T-helper 17 cell (primary cell): ENCODE measurements around the gene DENND5A. TPM values are rescaled to one million over a fixed set of nuclear protein-coding genes. Genes with fewer than 3 reads are reported as not detected.
"Not testable (repeated sequence)": the region's sequence is repeated elsewhere in the genome, so short reads cannot be mapped to it uniquely, and the experiment has no call there.

Source experiments
- ATAC-seq: fragments of 150-1000 bp; cut with Tn5 transposase; 2 replicates; pipeline ENCODE4 v1.10.0; 2021; ENCODE audit warnings: mild to moderate bottlenecking, moderate library complexity
- DNase-seq, 3 donors: peaks; one replicate each; pipeline versions ENCODE4 v3.0.0 to v3.0.0-alpha.2; 2020 to 2021
- H3K9me3 ChIP-seq: one replicate; pipeline ENCODE4 v1.7.0; 2013; ENCODE audit warnings: low read length, mild to moderate bottlenecking; ENCODE audit not compliant: control insufficient read depth, poor library complexity, severe bottlenecking
- H3K27ac Mint-ChIP-seq: one replicate; pipeline ENCODE4 v1.8.0; 2022; ENCODE audit warnings: mild to moderate bottlenecking, moderate library complexity, mixed read lengths
- H3K27me3 Mint-ChIP-seq: one replicate; pipeline ENCODE4 v1.8.0; 2022; ENCODE audit warnings: mixed read lengths
- H3K36me3 Mint-ChIP-seq: one replicate; pipeline ENCODE4 v1.8.0; 2022; ENCODE audit warnings: low read depth, mixed read lengths
- H3K4me1 Mint-ChIP-seq: one replicate; pipeline ENCODE4 v1.8.0; 2022; ENCODE audit warnings: mild to moderate bottlenecking, mixed read lengths
- H3K4me3 Mint-ChIP-seq: one replicate; pipeline ENCODE4 v1.8.0; 2022; ENCODE audit warnings: mild to moderate bottlenecking, moderate library complexity, mixed read lengths
- total RNA-seq, 4 donors: library from RNA in 2 of 4; stranded (reverse) in 2 of 4; gene quantifications; one replicate each; pipeline ENCODE4 v1.2.3 and lab custom pipeline; 2022 to 2026

Gene DENND5A
- total RNA-seq, 2 donors from 2014 or later = 66.3 to 96.5 TPM

DNA sequence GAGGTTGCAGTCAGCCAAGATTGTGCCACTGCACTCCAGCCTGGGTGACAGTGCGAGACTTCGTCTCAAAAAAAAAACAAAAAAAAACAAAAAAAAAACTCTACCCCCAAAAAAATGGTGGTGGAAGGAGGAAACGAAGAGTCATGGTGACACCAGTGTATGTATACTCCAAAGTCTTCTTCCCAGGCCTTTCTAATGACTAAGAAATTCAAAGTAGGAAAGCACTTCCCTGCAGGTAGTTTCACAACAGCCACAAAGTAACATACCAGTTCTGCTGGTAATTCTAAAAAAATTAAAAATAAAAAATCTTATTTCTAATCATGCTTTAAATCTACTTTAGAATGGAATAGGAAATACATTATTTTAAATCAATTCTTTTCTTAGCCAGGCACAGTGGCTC, 72.6 kb downstream of the DENND5A start:
- H3K27me3 Mint-ChIP-seq = no peaks in the 10 kb centered on the region
- no peak overlapping the region for H3K27ac Mint-ChIP-seq
- no peaks in the 10 kb centered on the region for H3K9me3 ChIP-seq
- DNase-seq = no peak
- H3K4me1 Mint-ChIP-seq = no peaks in the 10 kb centered on the region
- ATAC-seq = no peak
- H3K36me3 Mint-ChIP-seq = peaks cover 5% of the 10 kb centered on the region
- no peak overlapping the region for H3K4me3 Mint-ChIP-seq

DNA sequence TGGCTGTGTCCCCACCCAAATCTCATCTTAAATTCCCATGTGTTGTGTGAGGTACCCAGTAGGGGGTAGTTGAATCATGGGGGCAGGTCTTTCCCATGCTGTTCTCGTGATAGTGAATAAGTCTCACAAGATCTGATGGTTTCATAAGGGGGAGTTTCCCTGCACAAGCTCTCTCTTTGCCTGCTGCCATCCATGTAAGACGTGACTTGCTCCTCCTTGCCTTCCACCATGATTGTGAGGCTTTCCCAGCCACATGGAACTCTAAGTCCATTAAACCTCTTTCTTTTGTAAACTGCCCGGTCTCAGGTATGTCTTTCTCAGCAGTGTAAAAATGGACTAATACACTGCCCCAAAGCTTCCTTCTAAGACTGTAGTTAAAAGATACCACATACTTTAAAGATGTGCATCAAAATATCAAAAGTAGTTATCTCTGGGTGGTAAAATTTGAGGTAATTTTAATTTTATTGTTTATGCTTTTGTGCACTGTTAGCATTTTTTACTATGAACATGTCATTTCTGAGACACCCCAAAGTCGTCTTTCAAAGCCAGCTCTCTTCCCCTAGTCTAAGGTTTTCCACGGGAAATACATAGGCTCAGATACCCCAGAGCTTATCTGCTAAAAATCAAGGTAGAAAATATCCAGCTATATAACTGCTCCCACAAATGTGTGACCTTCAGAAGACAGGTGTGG, 74.7 kb downstream of the DENND5A start:
- not testable (repeated sequence) for H3K27me3 Mint-ChIP-seq, H3K27ac Mint-ChIP-seq, H3K4me3 Mint-ChIP-seq, DNase-seq, H3K9me3 ChIP-seq, H3K4me1 Mint-ChIP-seq, ATAC-seq
- H3K36me3 Mint-ChIP-seq = peaks cover 10% of the 10 kb centered on the region

DNA sequence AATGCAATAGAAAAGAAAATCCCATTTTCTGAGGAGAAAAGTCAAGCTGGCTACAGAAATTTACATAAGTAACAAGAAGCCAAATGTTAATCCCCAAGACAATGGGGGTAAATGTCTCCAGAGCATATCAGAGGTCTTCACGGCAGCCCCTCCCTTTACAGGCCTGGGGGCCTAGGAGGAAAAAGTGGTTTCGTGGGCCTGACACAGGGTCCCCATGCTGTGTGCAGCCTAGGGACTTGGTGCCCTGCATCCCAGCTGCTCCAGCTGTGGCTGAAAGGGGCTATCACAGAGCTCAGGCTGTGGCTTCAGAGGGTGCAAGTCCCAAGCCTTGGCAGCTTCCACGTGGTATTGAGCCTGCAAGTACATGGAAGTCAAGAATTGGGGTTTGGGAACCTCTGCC, 76.3 kb downstream of the DENND5A start:
- DNase-seq, H3K27me3 Mint-ChIP-seq, H3K4me3 Mint-ChIP-seq, ATAC-seq, H3K27ac Mint-ChIP-seq, H3K4me1 Mint-ChIP-seq, H3K9me3 ChIP-seq: not testable (repeated sequence)
- H3K36me3 Mint-ChIP-seq = peaks cover 11% of the 10 kb centered on the region

DNA sequence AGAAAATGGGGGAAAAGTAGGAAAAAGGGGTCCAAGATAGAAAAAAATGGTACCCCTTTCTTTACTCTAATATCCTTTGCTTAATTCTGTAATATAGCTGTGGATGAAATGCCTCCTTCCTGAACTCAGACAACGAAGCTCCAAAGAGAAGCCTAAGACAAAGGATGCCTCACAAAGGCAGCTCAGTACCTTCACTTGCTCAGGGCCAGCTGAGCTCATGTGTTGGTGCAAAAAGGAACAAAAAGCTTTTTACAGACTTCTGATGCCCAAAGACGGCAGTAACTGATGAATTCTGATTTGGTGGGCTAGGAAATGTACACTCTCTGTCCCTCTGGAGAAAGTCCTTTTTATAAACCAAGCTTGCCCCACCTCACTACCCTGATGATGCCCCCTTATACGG, 77.5 kb downstream of the DENND5A start:
- Mint-ChIP-seq H3K4me1 (peaks cover 2% of the 10 kb centered on the region), H3K4me3 (no peak overlapping the region), H3K36me3 (peaks cover 11% of the 10 kb centered on the region), H3K27ac (no peak overlapping the region), H3K27me3 (no peaks in the 10 kb centered on the region)
- DNase-seq (no peak), ATAC-seq (no peak)
- H3K9me3 ChIP-seq = no peaks in the 10 kb centered on the region

DNA sequence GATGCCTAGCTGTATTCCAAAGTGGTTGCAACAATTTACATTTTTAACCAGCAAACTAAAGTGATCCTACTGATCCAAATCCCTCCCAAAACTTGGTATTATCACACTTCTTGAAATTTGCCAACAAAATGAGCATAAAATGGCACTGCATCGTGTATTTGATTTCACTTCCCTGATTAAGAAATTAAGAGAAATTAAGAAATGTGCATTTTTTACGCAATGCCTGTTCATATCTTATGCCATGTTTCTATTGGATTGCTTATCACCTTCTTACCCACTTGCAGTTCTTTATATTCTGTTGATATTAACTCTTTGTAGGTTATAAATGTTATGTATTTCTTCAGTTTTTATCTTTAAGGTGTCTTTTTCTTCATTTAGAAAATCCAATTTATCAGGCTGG, 80.6 kb downstream of the DENND5A start:
- H3K4me1 Mint-ChIP-seq = peaks cover 2% of the 10 kb centered on the region
- H3K9me3 ChIP-seq = no peaks in the 10 kb centered on the region
- DNase-seq (no peak), ATAC-seq (no peak)
- H3K27me3 Mint-ChIP-seq = no peaks in the 10 kb centered on the region
- no peak overlapping the region for H3K27ac Mint-ChIP-seq
- peaks cover 8% of the 10 kb centered on the region for H3K36me3 Mint-ChIP-seq
- no peak overlapping the region for H3K4me3 Mint-ChIP-seq

DNA sequence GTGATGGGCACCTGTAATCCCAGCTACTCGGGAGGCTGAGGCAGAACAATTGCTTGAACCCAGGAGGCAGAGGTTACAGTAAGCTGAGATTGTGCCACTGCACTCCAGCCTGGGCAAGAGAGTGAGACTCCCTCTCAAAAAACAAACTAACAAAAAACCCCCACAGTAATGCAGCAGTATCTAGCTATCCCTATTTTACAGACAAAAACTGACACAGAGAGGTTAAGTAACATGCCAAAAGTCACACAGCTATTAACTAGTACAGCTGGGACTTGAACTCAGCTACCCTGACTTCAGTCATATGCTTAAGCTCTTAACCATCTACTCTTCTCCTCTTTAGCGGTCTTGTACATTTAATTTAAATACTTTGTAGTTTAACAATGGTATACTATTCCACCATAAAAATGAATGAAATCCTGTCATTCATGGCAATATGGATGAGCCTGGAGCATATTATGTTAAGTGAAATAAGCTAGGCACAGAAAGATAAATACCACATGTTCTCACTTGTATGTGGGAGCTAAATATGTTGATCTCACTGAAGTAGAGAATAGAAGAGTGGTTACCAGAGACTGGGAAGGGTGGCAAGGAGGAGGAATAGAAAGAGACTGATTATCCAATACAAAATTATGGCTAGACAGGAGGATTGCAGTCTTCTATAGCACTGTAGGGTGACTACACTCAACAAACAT, 82.8 kb downstream of the DENND5A start:
- H3K4me3 Mint-ChIP-seq = no peak overlapping the region
- H3K4me1 Mint-ChIP-seq = peaks cover 4% of the 10 kb centered on the region
- H3K27me3 Mint-ChIP-seq = no peaks in the 10 kb centered on the region
- ATAC-seq (no peak), DNase-seq (no peak)
- H3K27ac Mint-ChIP-seq = peak overlapping the region; percentile 45
- no peaks in the 10 kb centered on the region for H3K9me3 ChIP-seq
- peaks cover 10% of the 10 kb centered on the region for H3K36me3 Mint-ChIP-seq

DNA sequence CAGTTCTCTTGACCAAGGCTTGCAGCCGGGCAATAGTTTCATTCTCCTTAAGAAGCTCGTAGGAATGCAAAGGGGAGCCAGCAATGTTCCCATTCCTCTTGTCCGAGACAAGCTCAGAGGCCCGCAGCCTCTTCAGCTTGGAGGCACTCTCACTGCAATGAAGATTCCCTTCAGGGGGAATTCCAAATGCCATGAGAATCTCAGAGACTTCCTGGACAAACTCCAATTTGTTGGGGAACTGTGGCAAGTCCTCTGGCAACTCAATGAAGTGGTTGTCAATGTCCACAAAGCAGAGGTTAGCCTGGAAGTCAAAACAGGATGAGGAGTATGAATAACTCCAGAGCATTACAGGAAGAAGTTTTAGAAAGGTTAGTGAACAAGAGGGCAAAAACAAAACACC, 84.4 kb downstream of the DENND5A start:
- Mint-ChIP-seq H3K36me3 (peaks cover 7% of the 10 kb centered on the region), H3K4me3 (no peak overlapping the region), H3K4me1 (peaks cover 4% of the 10 kb centered on the region), H3K27me3 (no peaks in the 10 kb centered on the region), H3K27ac (peak overlapping the region; percentile 16)
- no peak for DNase-seq
- H3K9me3 ChIP-seq = no peaks in the 10 kb centered on the region
- no peak for ATAC-seq

DNA sequence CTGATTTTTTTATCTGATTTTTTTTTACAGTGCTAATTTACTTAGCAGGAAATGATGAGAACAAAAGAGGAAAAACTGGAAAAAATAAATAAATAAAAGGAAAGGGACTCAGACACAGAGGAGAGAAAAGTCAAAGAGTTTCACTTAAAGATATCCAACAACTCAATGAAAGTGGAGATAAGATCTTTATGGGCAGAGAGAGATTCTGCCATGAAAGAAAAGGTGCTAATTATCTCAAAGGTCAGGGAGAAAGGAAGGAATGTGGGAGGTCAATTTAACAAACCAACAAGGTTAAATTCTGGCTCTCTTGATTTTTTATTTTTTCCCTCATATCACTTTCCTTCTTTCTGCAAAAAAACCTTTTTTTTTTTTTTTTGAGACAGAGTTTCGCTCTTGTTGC, 86.0 kb downstream of the DENND5A start:
- Mint-ChIP-seq H3K27ac (no peak overlapping the region), H3K4me3 (no peak overlapping the region), H3K27me3 (no peaks in the 10 kb centered on the region), H3K36me3 (peaks cover 5% of the 10 kb centered on the region), H3K4me1 (peaks cover 2% of the 10 kb centered on the region)
- DNase-seq (no peak), ATAC-seq (no peak)
- H3K9me3 ChIP-seq = no peaks in the 10 kb centered on the region

DNA sequence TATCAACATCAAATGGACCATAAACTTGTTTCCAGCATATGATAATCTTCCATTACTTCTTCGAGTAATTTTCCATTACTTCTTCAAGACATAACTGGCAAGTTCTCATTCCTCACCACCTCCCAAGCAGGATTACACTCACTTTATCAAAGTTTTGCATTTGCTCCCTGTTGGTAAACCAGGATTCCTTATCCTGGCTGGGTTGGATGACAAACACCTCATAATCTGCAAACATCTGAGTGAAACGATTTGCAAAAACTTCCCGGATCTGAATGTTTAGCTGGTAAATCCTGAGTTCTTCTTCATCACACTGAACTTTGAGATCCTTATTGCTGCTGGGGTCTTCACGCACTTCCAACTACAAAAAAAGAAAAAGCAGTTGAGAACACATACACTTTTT, 86.4 kb downstream of the DENND5A start:
- Mint-ChIP-seq H3K27me3 (no peaks in the 10 kb centered on the region), H3K4me1 (peaks cover 2% of the 10 kb centered on the region), H3K4me3 (no peak overlapping the region), H3K36me3 (peaks cover 6% of the 10 kb centered on the region), H3K27ac (no peak overlapping the region)
- ATAC-seq = no peak
- DNase-seq = no peak
- no peaks in the 10 kb centered on the region for H3K9me3 ChIP-seq

DNA sequence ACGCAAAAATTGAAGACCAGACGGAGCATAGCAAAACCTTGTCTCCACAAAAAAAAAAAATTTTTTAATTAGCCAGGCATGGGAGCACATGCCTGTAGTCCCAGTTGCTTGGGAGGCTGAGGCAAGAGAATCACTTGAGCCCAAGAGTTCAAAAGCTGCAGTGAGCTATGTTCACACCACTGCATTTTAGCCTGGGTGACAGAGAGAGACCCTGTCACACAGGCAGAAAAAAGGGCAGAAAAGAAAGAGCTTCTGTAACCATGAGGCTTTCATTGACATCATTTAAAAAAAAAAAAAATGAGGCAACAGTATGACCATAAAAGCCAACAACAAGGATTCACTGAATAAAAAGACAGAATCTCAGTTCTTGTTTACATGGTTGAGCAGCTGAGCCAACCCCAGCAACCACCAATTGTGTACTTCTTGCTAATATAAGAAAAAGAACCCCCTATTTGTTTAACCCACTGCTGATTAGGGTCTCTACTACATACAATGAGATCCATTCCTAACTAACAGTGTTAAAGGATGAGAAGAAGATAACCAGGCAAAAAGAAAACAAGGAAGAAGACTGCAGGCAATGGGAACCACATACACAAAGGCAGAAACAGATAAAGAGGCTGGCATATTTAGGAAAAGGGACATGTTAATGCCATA, 87.6 kb downstream of the DENND5A start:
- no peaks in the 10 kb centered on the region for H3K9me3 ChIP-seq
- Mint-ChIP-seq H3K27me3 (no peaks in the 10 kb centered on the region), H3K4me3 (no peak overlapping the region), H3K27ac (no peak overlapping the region), H3K4me1 (peaks cover 2% of the 10 kb centered on the region), H3K36me3 (peaks cover 6% of the 10 kb centered on the region)
- DNase-seq (no peak), ATAC-seq (no peak)

DNA sequence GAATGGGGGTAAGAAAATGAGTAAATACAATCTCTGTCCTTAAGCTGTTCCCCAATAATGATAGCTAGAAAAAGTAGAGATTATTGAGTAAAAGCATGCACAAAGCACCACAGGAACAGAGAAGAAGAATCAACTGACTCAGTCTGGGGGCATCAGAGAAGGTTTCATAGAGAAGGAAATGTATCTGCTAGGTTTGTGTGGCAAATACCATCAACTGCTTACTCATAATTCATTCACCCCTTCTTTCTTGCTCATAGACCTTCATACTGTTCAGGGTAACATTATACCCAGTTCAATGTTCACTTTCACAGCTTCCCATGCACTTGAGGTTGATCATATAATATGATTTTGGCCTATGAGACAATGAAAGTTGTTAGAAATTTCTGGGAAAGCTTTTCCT, 88.6 kb downstream of the DENND5A start:
- Mint-ChIP-seq H3K27me3 (no peaks in the 10 kb centered on the region), H3K36me3 (peaks cover 12% of the 10 kb centered on the region), H3K4me3 (no peak overlapping the region), H3K4me1 (peaks cover 8% of the 10 kb centered on the region), H3K27ac (no peak overlapping the region)
- ATAC-seq (no peak), DNase-seq (no peak)
- no peaks in the 10 kb centered on the region for H3K9me3 ChIP-seq

DNA sequence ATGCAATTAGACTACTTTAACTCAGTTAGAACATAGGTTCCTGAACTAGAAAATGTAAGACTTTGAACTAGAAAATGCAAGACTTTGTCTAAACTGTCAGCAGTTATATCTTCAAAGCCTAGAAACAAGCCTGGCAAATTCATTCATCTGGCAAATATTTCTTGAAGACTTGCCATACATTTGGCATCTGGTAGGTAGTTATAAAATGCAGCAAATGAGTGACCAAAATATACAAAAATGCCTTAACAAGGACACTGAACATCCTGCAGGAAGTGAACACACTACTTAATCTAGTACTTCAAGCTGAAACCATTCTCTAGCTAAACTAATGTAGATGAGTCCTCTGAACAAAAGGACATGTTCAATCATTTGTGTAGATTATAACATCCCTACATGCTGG, 89.0 kb downstream of the DENND5A start:
- ATAC-seq = no peak
- DNase-seq = no peak

DNA sequence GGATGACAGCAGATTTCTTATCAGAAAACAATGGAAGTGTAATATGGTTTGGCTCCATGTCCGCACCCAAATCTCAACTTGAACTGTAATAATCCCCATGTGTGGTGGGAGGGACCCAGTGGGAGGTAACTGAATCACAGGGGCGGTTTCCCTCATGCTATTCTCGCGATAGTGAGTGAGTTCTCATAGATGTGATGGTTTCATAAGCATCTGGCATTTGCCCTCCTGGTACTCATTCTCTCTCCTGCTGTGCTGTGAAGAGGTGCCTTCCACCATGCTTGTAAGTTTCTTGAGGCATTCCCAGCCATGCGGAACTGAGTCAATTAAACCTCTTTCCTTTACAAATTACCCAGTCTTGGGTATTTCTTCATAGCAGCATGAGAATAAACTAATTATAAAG, 92.8 kb downstream of the DENND5A start:
- no peaks in the 10 kb centered on the region for H3K9me3 ChIP-seq
- no peaks in the 10 kb centered on the region for H3K27me3 Mint-ChIP-seq
- peaks cover 13% of the 10 kb centered on the region for H3K4me1 Mint-ChIP-seq
- H3K27ac Mint-ChIP-seq = no peak overlapping the region
- H3K4me3 Mint-ChIP-seq = no peak overlapping the region
- ATAC-seq (no peak), DNase-seq (no peak)
- H3K36me3 Mint-ChIP-seq = peaks cover 13% of the 10 kb centered on the region

More for the DNA sequence above, 89.0 kb downstream of the DENND5A start:
- H3K9me3 ChIP-seq = no peaks in the 10 kb centered on the region
- no peak overlapping the region for H3K4me3 Mint-ChIP-seq
- H3K27me3 Mint-ChIP-seq = no peaks in the 10 kb centered on the region
- peaks cover 8% of the 10 kb centered on the region for H3K4me1 Mint-ChIP-seq
- no peak overlapping the region for H3K27ac Mint-ChIP-seq
- peaks cover 13% of the 10 kb centered on the region for H3K36me3 Mint-ChIP-seq
